ENCODE measurements around the gene C1orf74. TPM values are rescaled to one million over a fixed set of nuclear protein-coding genes. Genes with fewer than 3 reads are reported as not detected.
"Not testable (repeated sequence)": the region's sequence is repeated elsewhere in the genome, so short reads cannot be mapped to it uniquely, and the experiment has no call there.

C1orf74 gene
- total RNA-seq, 3 donors from 2014 or later, result 0.64 to 3.1 (median 2.0) TPM

DNA sequence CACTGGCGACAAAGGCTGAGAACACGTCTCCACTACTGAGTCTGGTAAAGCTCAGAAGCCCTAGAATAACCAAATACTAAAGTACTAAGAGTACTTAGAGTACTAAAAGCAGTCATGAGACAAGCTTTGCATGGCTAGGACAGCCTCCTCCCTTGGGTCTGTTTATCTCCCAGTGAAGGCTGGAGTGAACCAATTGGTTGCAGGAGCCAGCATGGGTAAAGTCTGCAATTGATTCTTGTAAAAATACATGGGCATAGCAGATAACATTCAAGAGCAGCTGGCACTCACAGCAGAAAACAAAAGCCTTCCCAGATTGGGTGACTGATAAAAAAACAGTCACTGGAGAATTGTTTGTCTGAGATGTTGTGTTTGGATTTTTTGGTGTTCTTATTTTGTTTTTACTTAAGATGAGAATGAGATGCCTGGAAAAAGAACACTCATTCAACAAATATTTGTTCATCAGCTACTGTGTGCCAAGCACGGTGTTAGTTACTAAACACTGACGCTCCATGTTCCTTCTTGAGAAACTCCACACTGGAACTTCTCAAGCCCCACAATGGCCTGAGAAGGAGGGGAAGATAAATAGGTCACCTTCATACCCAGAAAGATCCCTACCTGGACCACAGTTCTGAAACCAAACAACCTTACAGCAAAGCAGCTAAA, 17.9 kb upstream of the C1orf74 start:
- no peak for DNase-seq (ENCODE audit: low spot score in 2 of 2)
- TF ChIP-seq POLR2A (IDR thresholded peaks at IDR 0.05) (no peak), CTCF (IDR thresholded peaks at IDR 0.05) (no peak)
- peak overlapping the region; percentile 81 to 99 for H3K27ac ChIP-seq
- intact Hi-C loops (cut with DNase I; ENCODE audit: low total_unique reads), result no loop called here
- peak overlapping the region in 2 of 3 donors; percentile 82 for H3K4me3 ChIP-seq
- H3K36me3 ChIP-seq, result no peaks in the 10 kb centered on the region
- H3K9me3 ChIP-seq, result no peaks in the 10 kb centered on the region
- H3K4me1 ChIP-seq, result peaks cover 0 to 15% of the 10 kb centered on the region in 2 donors
- no peaks in the 10 kb centered on the region for H3K27me3 ChIP-seq

GRCh38 chr1:209800984-209801834, 16.9 kb upstream of the C1orf74 start:
- H3K27ac ChIP-seq, result peak overlapping the region; percentile 81 to 99
- no peak for DNase-seq (ENCODE audit: low spot score in 2 of 2)

DNA sequence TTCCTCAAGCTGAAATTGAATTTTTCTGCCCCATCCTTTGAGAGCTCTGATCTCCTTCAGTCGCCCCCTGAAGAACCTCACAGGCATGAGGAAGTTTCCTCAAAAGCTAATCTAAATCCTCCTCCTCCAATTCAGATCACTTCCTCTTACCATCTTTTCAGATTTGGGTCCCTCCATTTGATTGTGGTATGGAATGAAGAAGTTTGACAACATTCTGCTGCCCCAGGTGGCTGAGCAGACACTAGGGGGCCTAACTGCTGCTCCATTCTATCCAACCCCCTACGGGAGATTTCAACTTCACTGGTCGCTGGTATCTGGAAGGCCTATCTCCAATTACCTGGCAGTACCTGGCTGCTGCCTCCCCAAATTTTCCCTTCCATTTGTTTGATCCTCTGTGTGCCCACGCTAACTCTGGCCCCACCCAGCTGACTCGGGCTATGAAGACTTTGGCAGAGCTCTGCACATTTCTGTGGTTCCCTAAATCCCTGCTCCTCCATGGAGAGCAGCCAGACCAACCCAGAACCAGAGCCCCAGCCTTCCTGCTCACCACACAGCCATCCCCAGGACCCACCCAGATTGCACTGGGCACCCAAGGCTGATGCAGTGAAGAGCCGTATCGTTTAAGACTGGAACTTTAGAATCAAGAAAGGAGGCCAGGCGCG, 13.8 kb upstream of the C1orf74 start:
- TF ChIP-seq POLR2AphosphoS5 (IDR thresholded peaks at IDR 0.05), result no peak
- TF ChIP-seq POLR2A (IDR thresholded peaks at IDR 0.05), result no peak
- TF ChIP-seq CTCF (IDR thresholded peaks at IDR 0.05), result no peak
- H3K9me3 ChIP-seq, result no peaks in the 10 kb centered on the region
- peak overlapping the region in 1 of 2 donors; percentile 52 for H3K27ac ChIP-seq
- peaks cover 0 to 15% of the 10 kb centered on the region in 2 donors for H3K4me1 ChIP-seq
- H3K27me3 ChIP-seq, result no peaks in the 10 kb centered on the region
- no peaks in the 10 kb centered on the region for H3K36me3 ChIP-seq
- H3K4me3 ChIP-seq, result no peak overlapping the region
- intact Hi-C loops (cut with DNase I; ENCODE audit: low total_unique reads), result no loop called here
- DNase-seq (ENCODE audit: low spot score in 2 of 2), result peak in 1 of 2 donors; percentile 52

More at GRCh38 chr1:209800984-209801834, 16.9 kb upstream of the C1orf74 start:
- Histone ChIP-seq H3K4me3 (peak overlapping the region in 2 of 3 donors; percentile 8 to 27), H3K4me1 (peaks cover 0 to 15% of the 10 kb centered on the region in 2 donors), H3K27me3 (no peaks in the 10 kb centered on the region), H3K36me3 (no peaks in the 10 kb centered on the region), H3K9me3 (no peaks in the 10 kb centered on the region)
- TF ChIP-seq POLR2AphosphoS5 (IDR thresholded peaks at IDR 0.05) (no peak), POLR2A (IDR thresholded peaks at IDR 0.05) (no peak), CTCF (IDR thresholded peaks at IDR 0.05) (no peak)
- intact Hi-C loops (cut with DNase I; ENCODE audit: low total_unique reads), result no loop called here

GRCh38 chr1:209793711-209794110, 9.4 kb upstream of the C1orf74 start:
- H3K27me3 ChIP-seq; H3K4me1 ChIP-seq; H3K4me3 ChIP-seq; H3K36me3 ChIP-seq; H3K27ac ChIP-seq; DNase-seq (ENCODE audit: low spot score in 2 of 2); intact Hi-C loops (cut with DNase I; ENCODE audit: low total_unique reads); H3K9me3 ChIP-seq: not testable (repeated sequence)

- no peaks in the 10 kb centered on the region for H3K36me3 ChIP-seq
- peaks cover 0 to 6% of the 10 kb centered on the region in 2 donors for H3K4me1 ChIP-seq
- DNase-seq (ENCODE audit: low spot score in 2 of 2), result no peak
- H3K9me3 ChIP-seq, result no peaks in the 10 kb centered on the region
- intact Hi-C loops (cut with DNase I; ENCODE audit: low total_unique reads), result no loop called here
- H3K4me3 ChIP-seq, result no peak overlapping the region
- H3K27ac ChIP-seq, result peak overlapping the region in 1 of 2 donors; percentile 21
- no peaks in the 10 kb centered on the region for H3K27me3 ChIP-seq
- TF ChIP-seq POLR2AphosphoS5 (IDR thresholded peaks at IDR 0.05) (no peak), CTCF (IDR thresholded peaks at IDR 0.05) (no peak), POLR2A (IDR thresholded peaks at IDR 0.05) (no peak)
Measured at GRCh38 chr1:209791920-209792319, 7.6 kb upstream of the C1orf74 start.

All from breast epithelium (tissue), 4 donors.